Natural killer cell treated with Interleukin-12 subunit alpha and Interleukin-12 subunit beta and Interleukin-15 and Interleukin-18, amount 100 ng/mL, for 72 hours (primary cell): Measurements from ENCODE around the gene IFT52. TPM values are rescaled to one million over a fixed set of nuclear protein-coding genes. Genes with fewer than 3 reads are reported as not detected.

Source experiments
- total RNA-seq, 2 donors: library from RNA; stranded (reverse); gene quantifications; one replicate each; pipeline ENCODE4 v1.2.3, GENCODE V29; 2022

Gene IFT52
- total RNA-seq, 2 donors from 2014 or later, result 19.1 to 20.7 TPM

Other genes with a start within 250 kb of the IFT52 start
- 100 to 1,000 TPM; 153 to 164 TPM for gene SRSF6, start 133.0 kb upstream of the IFT52 start, total RNA-seq
- gene L3MBTL1, start 83.2 kb upstream of the IFT52 start, total RNA-seq, result 10 to 100 TPM in 1 of 2 donors, 1 to 10 TPM in 1; 7.0 to 12.9 TPM
- gene SGK2, start 31.9 kb upstream of the IFT52 start, total RNA-seq, result 1 to 10 TPM in 1 of 2 donors, under 1 TPM in 1; 0.57 to 1.7 TPM
- 100 to 1,000 TPM in 1 of 2 donors, 10 to 100 TPM in 1; 62.0 to 109 TPM for gene MYBL2, start 76.2 kb downstream of the IFT52 start, total RNA-seq
- gene GTSF1L, start 136.1 kb downstream of the IFT52 start, total RNA-seq, result not detected